ENCODE results near the gene SNAPIN.

Gene SNAPIN

GRCh38 chr1:153705484-153705883 is 47.0 kb downstream of the SNAPIN start:
- Histone ChIP-seq H2AFZ (ENCODE audit: low read length) (no peak overlapping the region), H3F3A (ENCODE audit: insufficient read depth, low read length) (no peaks in the 10 kb centered on the region), H3K36me3 (ENCODE audit: insufficient read depth, low read length) (no peaks in the 10 kb centered on the region), H4K20me1 (ENCODE audit: insufficient read depth, low read length) (no peaks in the 10 kb centered on the region), H3K4me1 (ENCODE audit: insufficient read depth, low read length, severe bottlenecking) (no peaks in the 10 kb centered on the region), H3K27me3 (ENCODE audit: insufficient read depth, low read length) (no peaks in the 10 kb centered on the region), H3K4me3 (ENCODE audit: low read depth, low read length, poor library complexity, severe bottlenecking) (no peak overlapping the region), H3K4me2 (ENCODE audit: low read length) (no peak overlapping the region), H3K9me3 (ENCODE audit: low read length) (no peaks in the 10 kb centered on the region), H3K79me2 (ENCODE audit: insufficient read depth, low read length) (no peaks in the 10 kb centered on the region), H3K27ac (ENCODE audit: low read depth, low read length, poor library complexity, severe bottlenecking) (no peak overlapping the region), H3K9ac (ENCODE audit: low read length) (no peak overlapping the region), H3K9me2 (ENCODE audit: low read depth, low read length) (no peaks in the 10 kb centered on the region)
- no peak for TF ChIP-seq EZH2 (IDR thresholded peaks at IDR 0.05; ENCODE audit: borderline replicate concordance, low read length)
- TF ChIP-seq CTCF (IDR thresholded peaks at IDR 0.05; ENCODE audit: low read length), result no peak

- Histone ChIP-seq H3K4me2 (ENCODE audit: low read length) (peak overlapping the region; percentile 38; the same call in 1 of the 2 replicates), H4K20me1 (ENCODE audit: insufficient read depth, low read length) (no peaks in the 10 kb centered on the region), H3K9me3 (ENCODE audit: low read length) (no peaks in the 10 kb centered on the region), H3K9ac (ENCODE audit: low read length) (no peak overlapping the region), H2AFZ (ENCODE audit: low read length) (no peak overlapping the region), H3K4me3 (ENCODE audit: low read depth, low read length, poor library complexity, severe bottlenecking) (no peak overlapping the region), H3F3A (ENCODE audit: insufficient read depth, low read length) (no peaks in the 10 kb centered on the region; the same call in 1 of the 2 replicates), H3K36me3 (ENCODE audit: insufficient read depth, low read length) (no peaks in the 10 kb centered on the region), H3K9me2 (ENCODE audit: low read depth, low read length) (no peaks in the 10 kb centered on the region), H3K4me1 (ENCODE audit: insufficient read depth, low read length, severe bottlenecking) (peaks cover 8% of the 10 kb centered on the region), H3K79me2 (ENCODE audit: insufficient read depth, low read length) (no peaks in the 10 kb centered on the region), H3K27me3 (ENCODE audit: insufficient read depth, low read length) (no peaks in the 10 kb centered on the region), H3K27ac (ENCODE audit: low read depth, low read length, poor library complexity, severe bottlenecking) (no peak overlapping the region)
- no peak for TF ChIP-seq EZH2 (IDR thresholded peaks at IDR 0.05; ENCODE audit: borderline replicate concordance, low read length)
- no peak for TF ChIP-seq CTCF (IDR thresholded peaks at IDR 0.05; ENCODE audit: low read length)
These were observed 52.5 kb downstream of the SNAPIN start for GRCh38 chr1:153711026-153711425.
